ENCODE data around the gene CAMSAP1. TPM values are rescaled to one million over a fixed set of nuclear protein-coding genes. Genes with fewer than 3 reads are reported as not detected.

CAMSAP1 gene
- polyA plus RNA-seq, 2 donors = 14.0 to 18.4 TPM

- Histone ChIP-seq H3K27me3 (ENCODE audit: control insufficient read depth in 1 of 2, insufficient read depth in 2 of 2, low read length in 2 of 2) (no peaks in the 10 kb centered on the region), H3K36me3 (ENCODE audit: control insufficient read depth in 2 of 2, insufficient read depth in 2 of 2, low read length in 1 of 2) (no peaks in the 10 kb centered on the region), H3K27ac (ENCODE audit: low read depth in 2 of 2, low read length in 1 of 2) (no peak overlapping the region), H3K9me3 (ENCODE audit: control insufficient read depth in 2 of 2, insufficient read depth in 1 of 2, low read depth in 1 of 2, low read length in 1 of 2) (peaks cover 3 to 7% of the 10 kb centered on the region in 2 donors), H3K4me1 (ENCODE audit: control insufficient read depth in 2 of 2, insufficient read depth in 2 of 2, low read length in 1 of 2) (no peaks in the 10 kb centered on the region), H3K4me3 (ENCODE audit: low read depth in 1 of 2, low read length in 2 of 2) (no peak overlapping the region)
- 65 to 70% methylated on average over 20 of the region's 20 CpGs for WGBS, 2 donors
Measured at GRCh38 chr9:135761150-135761844, 146.0 kb downstream of the CAMSAP1 start.

- H3K4me1 ChIP-seq (ENCODE audit: control insufficient read depth in 2 of 2, insufficient read depth in 2 of 2, low read length in 1 of 2) = no peaks in the 10 kb centered on the region
- 73% methylated on average over 12 of the region's 12 CpGs for WGBS, 2 donors
- H3K9me3 ChIP-seq (ENCODE audit: control insufficient read depth in 2 of 2, insufficient read depth in 1 of 2, low read depth in 1 of 2, low read length in 1 of 2) = peaks cover 0 to 5% of the 10 kb centered on the region in 2 donors
- no peak overlapping the region for H3K4me3 ChIP-seq (ENCODE audit: low read depth in 1 of 2, low read length in 2 of 2)
- H3K27ac ChIP-seq (ENCODE audit: low read depth in 2 of 2, low read length in 1 of 2) = no peak overlapping the region
- no peaks in the 10 kb centered on the region for H3K27me3 ChIP-seq (ENCODE audit: control insufficient read depth in 1 of 2, insufficient read depth in 2 of 2, low read length in 2 of 2)
- H3K36me3 ChIP-seq (ENCODE audit: control insufficient read depth in 2 of 2, insufficient read depth in 2 of 2, low read length in 1 of 2) = no peaks in the 10 kb centered on the region
Measured at GRCh38 chr9:135760465-135760864, 146.9 kb downstream of the CAMSAP1 start.

- Histone ChIP-seq H3K4me1 (ENCODE audit: control insufficient read depth in 2 of 2, insufficient read depth in 2 of 2, low read length in 1 of 2) (no peaks in the 10 kb centered on the region), H3K27me3 (ENCODE audit: control insufficient read depth in 1 of 2, insufficient read depth in 2 of 2, low read length in 2 of 2) (no peaks in the 10 kb centered on the region), H3K4me3 (ENCODE audit: low read depth in 1 of 2, low read length in 2 of 2) (no peak overlapping the region), H3K36me3 (ENCODE audit: control insufficient read depth in 2 of 2, insufficient read depth in 2 of 2, low read length in 1 of 2) (no peaks in the 10 kb centered on the region), H3K9me3 (ENCODE audit: control insufficient read depth in 2 of 2, insufficient read depth in 1 of 2, low read depth in 1 of 2, low read length in 1 of 2) (peaks cover 0 to 9% of the 10 kb centered on the region in 2 donors), H3K27ac (ENCODE audit: low read depth in 2 of 2, low read length in 1 of 2) (no peak overlapping the region)
- 83 to 84% methylated on average over 23 to 24 of the region's 24 CpGs for WGBS, 2 donors
Measured at GRCh38 chr9:135759676-135760300, 147.6 kb downstream of the CAMSAP1 start.

- Histone ChIP-seq H3K4me3 (ENCODE audit: low read depth in 1 of 2, low read length in 2 of 2) (no peak overlapping the region), H3K4me1 (ENCODE audit: control insufficient read depth in 2 of 2, insufficient read depth in 2 of 2, low read length in 1 of 2) (no peaks in the 10 kb centered on the region), H3K9me3 (ENCODE audit: control insufficient read depth in 2 of 2, insufficient read depth in 1 of 2, low read depth in 1 of 2, low read length in 1 of 2) (peaks cover 0 to 9% of the 10 kb centered on the region in 2 donors), H3K36me3 (ENCODE audit: control insufficient read depth in 2 of 2, insufficient read depth in 2 of 2, low read length in 1 of 2) (no peaks in the 10 kb centered on the region), H3K27me3 (ENCODE audit: control insufficient read depth in 1 of 2, insufficient read depth in 2 of 2, low read length in 2 of 2) (no peaks in the 10 kb centered on the region), H3K27ac (ENCODE audit: low read depth in 2 of 2, low read length in 1 of 2) (no peak overlapping the region)
- 86 to 87% methylated on average over 10 of the region's 10 CpGs for WGBS, 2 donors
Measured at GRCh38 chr9:135758870-135759269, 148.5 kb downstream of the CAMSAP1 start.

Other genes with a start within 250 kb of the CAMSAP1 start
- gene LCN9, start 244.2 kb downstream of the CAMSAP1 start, polyA plus RNA-seq = not detected
- gene SOHLH1, start 208.1 kb downstream of the CAMSAP1 start, polyA plus RNA-seq = not detected
- gene KCNT1, start 205.4 kb downstream of the CAMSAP1 start, polyA plus RNA-seq = under 1 TPM; 0.06 to 0.14 TPM
- gene UBAC1, start 53.8 kb upstream of the CAMSAP1 start, polyA plus RNA-seq = 10 to 100 TPM; 40.7 to 43.4 TPM
- gene NACC2, start 187.7 kb upstream of the CAMSAP1 start, polyA plus RNA-seq = 1 to 10 TPM; 3.2 to 4.5 TPM
- 10 to 100 TPM; 13.6 to 25.7 TPM for gene TMEM250, start 211.3 kb upstream of the CAMSAP1 start, polyA plus RNA-seq